T-helper 1 cell (primary cell): ENCODE data around the gene SOX6.
"Not testable (repeated sequence)": the region's sequence is repeated elsewhere in the genome, so short reads cannot be mapped to it uniquely, and the experiment has no call there.

Experiments used
- DNase-seq, 5 donors: peaks; one replicate each; pipeline ENCODE4 v3.0.0-alpha.2; 2012 to 2020

The SOX6 gene

DNA sequence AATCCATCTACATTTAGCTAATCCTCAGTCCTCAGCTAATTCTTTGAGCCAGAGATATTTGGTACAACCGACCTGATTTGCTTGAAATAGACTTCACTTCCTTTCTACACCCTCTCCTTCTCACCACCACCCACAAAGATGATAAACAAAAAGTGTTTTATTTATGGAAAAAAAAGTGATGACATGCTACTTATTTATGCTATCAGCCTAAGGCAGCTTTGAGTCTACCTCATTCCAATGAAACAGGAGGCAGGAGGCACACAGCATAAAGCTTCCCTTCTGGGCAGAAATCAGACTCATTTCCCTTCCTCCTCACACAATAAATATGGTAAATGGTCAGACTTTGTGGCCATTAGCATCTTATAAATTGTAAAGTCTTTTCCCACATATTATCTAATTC, 325.7 kb downstream of the SOX6 start:
- DNase-seq, result no peak

DNA sequence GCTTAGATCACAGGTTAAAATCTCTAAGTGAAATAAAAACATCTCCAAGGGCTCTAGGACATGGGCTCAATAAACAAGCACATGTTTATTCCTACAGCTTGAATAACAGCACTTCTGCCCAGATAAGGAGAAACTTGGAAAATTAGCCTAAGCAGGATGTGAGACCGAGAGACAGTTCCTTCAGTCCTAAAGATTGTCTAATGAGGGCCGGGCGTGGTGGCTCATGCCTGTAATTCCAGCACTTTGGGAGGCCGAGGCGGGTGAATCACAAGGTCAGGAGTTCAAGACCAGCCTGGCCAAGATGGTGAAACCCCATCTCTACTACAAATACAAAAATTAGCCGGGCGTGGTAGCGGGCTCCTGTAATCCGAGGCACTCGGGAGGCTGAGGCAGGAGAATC, 327.2 kb downstream of the SOX6 start:
- not testable (repeated sequence) for DNase-seq

DNA sequence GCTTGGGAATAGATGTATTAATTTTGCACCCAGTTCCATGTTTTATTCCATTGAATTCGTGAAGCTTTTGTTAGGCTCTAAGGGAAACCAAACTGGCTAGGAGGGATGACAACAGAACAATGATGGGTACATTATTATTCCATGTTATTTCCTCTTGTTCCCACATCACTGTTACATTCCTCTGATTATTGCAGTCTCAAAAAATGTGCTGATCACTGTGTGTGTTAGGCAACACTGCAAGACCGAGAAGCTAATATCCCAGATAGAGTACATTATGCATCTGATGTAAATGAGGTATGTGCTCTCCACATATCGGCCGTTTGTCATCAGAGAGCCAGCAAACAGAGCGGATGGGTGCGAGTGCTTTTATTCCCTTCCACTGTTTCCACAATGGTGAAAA, 327.9 kb downstream of the SOX6 start:
- DNase-seq, result no peak

DNA sequence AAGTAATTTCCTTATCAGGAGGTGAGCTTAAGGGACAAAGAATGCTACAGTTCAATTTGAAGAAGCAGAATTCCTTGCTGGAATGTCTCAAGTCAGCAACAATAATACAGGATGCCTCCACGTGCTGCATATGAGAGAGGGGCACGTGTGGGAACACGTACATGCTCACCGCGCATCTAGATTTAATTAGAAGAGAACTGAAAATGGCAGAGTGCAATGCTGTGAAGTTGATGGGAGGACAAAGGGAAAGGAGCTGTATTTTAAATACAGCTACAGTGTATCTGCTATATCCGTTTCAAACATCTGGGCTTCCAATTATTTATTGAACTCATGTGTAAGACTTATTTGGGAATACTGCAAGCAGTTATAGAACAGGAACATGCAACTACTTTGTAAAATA, 328.7 kb downstream of the SOX6 start:
- no peak for DNase-seq

DNA sequence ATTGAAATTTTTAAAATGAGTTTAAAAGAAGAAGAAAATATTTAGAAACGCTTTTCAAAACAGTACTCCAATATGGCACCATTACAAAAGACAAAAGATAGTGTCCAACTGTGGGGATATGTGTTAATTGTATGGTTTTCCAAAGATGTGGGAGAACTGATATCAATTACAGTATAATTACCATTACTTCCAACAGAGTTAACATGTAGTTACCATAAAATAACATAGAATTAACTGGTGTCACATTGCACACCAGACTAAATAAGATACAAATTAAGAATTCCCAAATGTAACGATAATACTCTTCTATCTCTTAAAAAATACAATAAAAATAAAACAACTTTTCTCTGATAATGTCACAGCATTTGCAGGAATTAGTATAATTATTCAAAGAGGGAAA, 329.5 kb downstream of the SOX6 start:
- no peak for DNase-seq

DNA sequence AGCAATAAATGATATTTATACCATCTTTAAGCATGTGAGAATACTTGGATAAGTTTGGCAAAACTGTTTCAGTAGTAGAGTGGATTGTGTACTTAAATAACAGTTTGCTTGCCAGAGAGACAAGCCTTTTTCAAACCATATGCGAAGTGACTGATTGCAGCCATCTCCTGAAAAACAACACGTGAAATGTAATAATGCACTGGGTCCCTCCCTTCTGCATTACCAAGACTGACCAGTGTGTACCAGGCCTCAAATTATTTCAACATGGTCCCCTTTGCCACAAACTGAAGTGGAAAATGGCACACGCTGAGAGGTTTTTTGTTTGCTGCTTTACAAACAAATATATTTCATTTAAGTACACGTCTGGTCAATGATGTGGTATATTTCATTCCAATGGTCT, 337.4 kb downstream of the SOX6 start:
- DNase-seq, result no peak

DNA sequence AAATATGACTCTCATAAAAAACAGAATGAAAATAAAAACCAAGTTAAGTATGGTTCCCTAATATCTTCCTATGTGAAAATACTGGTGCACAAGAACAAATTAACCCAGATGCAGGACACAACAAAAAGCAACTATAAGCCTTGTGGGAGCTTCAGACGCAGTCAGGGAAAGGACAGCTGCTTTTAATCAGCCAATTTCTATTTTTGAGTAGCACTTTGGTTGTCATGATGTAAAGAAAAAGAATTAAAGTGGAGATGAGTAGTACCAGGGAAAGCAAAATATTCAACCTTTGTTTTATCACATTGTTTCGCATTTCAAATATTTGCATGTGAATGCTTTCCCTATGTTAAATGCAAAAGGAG, 339.9 kb downstream of the SOX6 start:
- DNase-seq, result no peak

DNA sequence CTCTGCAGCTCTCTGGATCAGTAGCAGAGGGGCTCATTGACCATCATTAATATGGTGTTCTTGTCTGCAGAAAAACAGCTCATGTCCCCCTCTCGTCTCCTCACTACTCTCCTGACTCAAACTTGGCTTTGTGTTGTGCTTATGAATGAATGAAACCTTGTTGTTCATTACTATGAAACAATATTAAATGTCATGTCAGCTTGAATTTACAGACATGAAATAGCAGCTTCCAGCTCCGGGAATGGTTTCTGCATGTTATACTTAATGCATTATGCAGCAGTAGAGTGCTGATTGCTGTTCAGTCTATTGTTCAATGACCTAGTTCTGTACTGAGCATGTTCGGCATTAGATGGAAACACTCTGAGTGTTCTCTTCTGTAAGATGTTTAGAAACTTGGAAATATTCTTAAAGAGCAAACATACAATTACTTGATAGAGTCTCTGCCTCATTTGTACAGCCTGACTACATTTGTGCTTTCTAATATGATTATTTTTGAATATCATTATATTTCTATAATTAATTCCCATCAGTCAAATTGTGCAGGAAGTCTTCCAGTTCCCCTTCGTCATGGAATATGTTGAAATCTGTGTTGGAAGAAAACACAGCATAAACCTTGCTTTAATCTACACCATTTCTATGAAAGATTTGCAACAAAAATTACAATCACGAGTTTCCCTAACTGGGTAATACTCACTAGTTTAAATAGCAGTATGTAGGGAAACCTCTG, 340.4 kb downstream of the SOX6 start:
- DNase-seq, result no peak

DNA sequence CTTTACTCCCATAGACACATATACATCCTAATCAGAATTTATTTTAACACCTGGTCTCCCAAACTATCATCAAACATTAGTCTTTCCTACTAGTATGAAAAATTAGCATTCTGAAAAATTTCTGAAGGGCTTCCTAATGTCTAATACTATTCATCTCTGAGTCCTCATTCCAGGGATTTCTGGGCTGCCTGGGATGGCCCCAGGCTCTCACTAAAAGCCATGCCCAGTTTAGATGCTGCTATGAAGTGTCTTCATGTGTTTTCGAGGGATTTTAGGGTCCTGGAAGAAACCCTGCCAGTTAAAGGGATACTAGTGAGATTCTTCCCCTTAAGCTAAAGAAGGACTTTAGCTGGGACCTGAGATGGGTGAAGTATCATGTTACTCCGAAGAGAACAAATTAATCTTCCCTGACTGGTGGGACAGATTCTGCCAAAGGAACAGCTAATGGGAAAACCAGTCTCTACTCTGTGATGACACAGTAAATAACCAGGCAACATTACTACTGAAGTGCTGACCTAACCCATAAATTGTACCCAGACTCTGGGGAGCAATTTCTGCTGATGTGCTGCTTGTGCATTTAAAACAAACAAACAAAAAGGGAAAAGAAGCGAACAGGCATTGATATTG, 342.6 kb downstream of the SOX6 start:
- DNase-seq, result no peak

DNA sequence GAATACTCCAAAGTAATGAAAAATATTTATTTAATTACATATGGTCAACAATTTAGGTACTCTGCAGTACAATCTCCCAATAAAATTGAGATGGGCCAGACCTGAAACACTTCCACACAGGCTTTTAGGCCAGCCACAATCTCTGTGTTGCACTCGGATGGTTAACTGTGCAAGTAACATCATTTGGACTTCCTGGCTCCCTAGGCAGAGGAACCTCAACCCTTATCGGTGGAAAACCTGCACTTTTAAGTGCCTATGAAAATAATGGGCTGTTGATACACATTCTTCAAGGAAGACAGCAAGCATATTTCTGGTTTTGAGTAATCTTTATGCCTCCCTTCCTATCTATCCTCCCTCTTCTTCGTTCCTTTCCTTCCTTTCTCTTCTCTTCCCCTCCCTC, 343.1 kb downstream of the SOX6 start:
- no peak for DNase-seq

DNA sequence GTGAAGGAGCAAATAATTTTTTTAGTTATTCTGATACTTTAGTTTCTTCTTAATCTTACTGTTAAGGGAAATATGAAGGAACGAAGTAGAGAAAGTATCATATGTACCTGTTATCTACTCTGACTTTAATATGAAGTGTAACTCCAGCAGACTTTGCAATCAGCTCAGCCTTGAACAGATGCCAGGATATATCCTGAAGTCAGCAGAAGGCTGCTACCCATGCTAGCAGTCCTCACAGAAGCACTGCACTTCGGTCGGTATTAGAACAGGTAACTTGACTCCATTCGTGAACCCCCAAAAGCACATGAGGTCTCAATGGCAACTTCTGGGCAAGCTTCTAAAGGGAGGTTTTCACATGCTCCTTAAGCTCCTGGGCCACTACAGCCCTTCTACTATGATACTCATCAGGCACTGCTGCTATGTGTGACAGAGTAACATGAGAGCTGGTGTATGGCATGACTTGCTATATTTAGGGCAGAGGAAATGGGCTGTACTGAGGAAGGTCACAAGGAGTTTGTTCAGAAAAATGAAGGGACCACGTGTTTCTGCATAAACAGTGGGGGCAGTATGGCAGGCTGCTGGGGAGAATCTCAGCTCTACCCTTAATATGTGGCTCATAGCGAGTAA, 344.1 kb downstream of the SOX6 start:
- no peak for DNase-seq

DNA sequence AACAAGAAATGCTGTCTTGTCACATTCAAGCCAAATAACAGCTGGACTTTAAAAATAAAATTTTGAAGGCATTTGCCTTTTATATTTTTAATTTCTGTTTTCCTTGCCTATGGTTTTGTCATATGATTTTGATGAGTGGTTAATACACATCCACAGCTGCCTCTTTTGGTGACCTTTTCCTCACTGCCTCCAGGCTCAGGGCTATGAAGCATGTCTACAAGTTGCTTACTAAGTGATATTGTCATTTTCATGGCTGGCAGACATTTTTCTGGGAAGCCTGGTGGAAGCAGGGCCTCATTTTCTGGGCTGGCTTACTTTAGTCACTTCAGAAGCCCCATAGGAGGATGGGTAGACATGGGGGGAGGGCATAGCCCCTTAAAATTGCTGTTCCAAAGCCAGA, 344.9 kb downstream of the SOX6 start:
- no peak for DNase-seq

DNA sequence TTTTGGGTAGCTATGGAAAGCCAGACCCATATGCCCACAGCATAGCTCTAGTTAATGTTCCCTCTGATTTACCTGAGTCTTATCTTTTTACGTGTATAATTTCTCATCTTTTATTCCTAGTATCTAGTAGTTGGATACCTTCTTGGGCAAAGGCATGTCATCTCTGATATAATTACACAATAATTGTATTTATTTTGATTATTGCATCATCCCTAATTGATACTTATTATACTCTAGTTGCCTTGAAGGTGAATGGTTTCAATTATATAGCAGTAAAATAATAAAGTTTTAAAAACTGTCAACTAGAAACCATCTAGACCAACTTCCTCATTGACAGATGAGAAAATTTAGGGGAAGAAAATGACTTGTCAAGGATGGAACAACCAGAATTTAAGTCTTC, 347.3 kb downstream of the SOX6 start:
- no peak for DNase-seq

DNA sequence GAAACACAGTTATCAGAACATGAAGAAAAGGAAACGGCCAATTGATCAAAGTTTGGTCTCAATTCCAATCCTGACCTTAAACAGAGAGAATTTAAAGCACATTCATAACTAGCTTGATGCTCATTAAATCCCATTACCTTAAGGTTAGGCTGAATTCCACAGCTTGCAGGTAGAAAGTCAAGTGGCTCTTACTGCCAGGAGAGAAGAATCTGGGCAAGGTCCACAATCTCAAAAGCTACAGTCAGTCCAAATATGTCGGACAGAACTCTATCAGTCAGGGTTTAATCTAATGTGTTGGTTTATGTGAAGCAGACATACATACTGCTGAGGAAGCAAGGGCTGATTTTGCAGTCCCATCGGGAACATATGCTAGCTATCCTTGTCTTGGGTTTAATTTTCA, 348.8 kb downstream of the SOX6 start:
- no peak for DNase-seq

DNA sequence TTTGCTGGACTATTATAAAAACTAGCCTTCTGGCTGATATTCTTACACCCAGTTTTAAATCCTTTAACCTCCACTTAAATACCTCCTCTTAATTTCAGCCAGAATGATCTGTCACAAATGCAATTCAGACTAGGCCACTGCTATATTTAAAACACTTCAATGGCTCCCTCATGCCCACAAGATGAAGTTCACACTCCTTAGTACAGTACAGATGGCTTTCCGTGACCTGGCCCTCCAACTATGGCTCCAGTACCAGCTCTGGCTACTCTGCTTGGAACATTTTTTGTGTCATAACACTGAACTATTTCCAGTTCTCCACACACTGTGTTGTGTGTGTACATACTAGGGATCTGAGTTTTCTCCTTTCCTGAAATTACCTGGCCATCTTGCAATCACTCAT, 353.4 kb downstream of the SOX6 start:
- DNase-seq, result no peak

DNA sequence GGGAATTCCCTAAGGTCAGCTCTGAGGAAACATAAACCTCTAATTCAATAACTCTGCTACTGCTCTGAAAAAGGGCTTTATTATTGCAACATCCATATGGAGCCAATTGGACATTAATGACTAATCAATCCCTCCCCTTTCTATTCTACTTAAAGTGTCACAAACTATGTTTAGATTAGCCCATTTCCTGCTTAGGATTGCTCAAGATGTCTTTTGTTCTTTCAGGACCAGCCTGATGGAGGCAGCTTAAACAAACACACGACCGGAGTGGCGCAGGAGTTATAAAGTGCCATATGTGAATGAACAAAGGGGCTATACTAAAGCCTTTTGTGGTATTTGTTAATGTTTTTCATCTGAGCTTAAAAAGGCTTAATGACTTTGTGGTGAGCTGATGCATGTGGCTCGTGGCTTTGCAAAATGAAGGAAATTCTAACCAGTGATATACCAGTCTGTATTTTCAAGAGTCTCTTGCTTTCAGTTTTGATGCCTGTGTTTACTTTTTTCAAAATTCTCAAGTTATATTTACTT, 354.4 kb downstream of the SOX6 start:
- DNase-seq, result peak in 1 of 5 donors; percentile 0

DNA sequence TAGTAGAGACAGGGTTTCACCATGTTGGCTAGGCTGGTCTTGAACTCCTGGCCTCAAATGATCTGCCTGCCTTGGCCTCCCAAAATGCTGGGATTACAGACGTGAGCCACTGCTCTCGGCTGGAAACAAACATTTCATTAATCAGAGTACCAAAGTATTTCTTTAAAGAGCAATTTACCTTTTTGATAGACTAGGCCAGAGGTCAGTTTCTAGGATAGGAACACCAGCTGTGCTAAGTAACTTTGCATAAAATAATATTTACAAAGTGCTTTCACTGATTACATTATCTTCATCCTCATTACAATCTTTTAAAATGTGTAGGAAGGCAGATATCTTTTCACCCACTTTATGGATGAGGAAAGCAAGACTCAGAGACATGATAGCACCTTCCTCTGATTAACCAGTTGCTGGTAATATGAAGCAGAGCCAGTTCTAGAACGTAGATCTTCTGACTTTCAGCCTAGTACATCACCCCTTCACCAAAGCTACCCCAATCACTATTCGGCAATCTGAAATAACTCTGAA, 355.2 kb downstream of the SOX6 start:
- no peak for DNase-seq

DNA sequence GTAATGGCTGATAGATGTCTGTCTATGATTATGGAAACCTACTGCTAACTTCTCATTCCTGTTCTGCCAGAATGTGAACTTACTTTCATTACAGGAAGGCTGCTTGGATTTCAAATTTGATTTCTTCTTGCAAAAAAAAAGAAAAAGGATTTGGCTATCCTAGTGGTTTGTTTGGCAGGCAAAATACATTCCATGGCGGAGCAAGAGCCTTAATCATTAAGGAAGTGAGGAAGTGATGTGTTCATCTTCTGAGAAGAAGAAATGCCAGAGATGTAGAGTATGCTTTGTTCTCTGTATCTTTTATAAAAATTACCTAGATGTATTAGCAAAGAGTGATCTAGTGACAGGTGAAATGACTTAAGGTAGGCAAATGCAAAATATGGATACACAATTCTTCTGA, 356.3 kb downstream of the SOX6 start:
- no peak for DNase-seq

DNA sequence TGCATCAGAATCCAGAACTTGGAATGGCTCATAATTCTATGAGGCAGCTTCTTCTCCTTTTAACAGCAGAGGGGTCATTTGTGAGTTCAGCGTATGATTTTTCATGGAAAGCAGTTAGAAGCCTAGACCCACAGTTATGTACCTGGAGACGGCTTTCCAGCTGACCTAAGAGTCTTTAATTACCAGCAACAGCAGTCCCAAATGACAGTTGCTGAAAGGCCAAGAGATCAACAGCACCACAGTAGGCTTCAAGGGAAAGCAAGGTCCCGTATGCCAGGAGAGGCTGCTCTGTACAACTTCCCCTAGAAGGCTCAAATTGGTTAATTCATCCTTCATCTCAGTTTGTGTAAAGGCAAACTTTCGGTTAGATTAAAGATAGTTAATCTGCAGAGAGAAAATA, 363.0 kb downstream of the SOX6 start:
- no peak for DNase-seq

DNA sequence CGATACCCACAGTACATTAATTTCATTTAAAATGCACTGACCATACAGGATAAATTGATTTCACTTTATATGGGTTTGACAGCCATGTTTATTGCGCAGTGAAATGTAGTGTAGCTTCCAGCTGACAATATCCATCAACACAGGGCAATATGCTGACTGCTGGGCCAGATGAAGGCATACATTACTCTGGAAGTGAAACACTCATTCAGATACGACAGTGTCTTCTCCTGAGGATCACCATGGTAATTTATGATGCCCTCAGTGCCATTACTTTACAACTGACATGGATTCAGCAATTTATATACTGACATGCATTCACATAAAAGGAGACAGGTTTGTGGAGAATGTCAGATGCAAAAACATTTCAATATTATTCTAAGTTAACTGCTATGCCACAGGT, 365.1 kb downstream of the SOX6 start:
- DNase-seq, result no peak

DNA sequence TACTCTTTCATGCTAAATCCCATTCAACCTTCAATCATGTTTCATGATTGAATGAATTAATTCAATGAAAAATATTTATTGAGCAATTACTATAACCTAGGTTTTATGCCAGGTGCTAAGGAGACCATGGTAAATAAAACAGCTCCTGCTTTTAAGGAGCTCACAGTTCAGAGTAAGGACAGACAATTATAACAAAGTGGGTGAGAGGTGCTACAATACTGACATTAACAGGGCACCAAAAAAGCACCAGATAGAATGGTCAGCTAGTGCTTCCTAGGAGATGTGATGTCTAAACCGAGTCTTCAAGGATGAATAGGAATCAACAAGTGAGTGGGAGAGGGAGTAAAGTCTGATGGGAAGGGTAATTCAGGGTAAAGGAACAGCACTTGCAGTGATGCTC, 366.7 kb downstream of the SOX6 start:
- DNase-seq, result no peak

DNA sequence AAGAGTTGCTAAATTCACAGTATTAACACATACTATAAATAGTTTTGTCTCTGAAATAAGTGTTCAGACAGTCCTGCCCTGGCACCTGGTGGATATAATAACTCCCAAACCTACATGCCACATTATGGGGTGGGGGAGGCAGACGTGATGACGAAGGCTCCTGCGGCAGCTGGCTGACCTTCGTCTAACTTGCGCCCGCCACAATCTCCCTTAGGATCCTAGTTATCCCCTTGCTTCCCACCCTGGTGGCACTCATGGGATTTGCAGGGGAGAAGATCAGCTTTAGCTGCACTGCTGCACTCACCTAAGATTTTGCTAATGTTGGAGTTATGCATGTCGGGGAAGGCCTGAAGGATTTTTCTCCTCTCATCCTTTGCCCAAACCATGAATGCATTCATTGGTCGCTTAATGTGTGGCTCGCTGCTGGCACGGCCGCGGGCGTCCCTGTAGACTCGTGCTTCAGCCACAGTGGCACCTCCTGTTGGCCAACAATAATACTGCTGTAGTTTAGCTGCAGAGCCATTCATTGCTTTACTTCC, 367.6 kb downstream of the SOX6 start:
- no peak for DNase-seq

DNA sequence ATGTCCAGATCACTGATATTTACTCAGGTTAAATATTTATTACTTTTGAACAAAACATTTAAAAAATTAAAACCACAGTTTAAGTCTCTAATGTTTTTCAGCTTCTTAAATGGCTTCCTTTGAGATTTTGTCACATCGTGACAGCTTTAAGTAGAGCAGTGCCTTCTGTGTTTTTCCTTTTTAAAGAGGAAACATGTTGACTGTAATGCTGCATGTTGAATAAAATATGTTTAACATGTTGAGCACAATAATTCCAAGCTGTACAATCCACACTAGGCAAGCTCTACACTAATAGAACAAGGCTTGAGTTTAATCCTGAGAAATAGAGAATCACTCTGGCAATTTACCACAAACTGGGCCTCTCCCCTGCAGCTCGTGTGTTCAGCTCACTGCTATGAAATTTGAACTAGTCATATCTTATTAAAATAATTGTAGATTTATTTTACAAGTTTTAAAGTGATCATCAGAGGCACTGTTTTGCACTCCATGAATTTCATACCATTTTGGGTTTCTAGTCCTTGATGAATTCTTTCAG, 368.3 kb downstream of the SOX6 start:
- no peak for DNase-seq

DNA sequence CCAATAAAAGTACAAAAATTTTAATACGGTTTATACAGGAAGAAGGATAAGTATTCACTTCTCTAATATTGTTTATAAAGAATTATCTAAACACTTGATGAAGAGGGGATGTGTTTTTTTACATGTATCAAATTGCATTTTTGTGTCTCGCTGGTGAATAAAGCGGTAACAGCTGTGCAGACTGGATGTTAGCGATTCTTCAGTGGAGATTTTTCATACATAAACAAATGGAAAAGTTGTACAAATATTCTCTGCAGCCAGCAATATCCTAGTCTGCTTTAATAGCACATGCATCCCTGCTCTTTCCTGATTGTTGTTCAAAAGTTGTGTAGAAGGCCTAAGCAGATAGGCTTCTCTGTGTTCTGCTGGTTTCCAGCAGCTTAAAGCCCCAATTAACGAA, 369.3 kb downstream of the SOX6 start:
- DNase-seq, result no peak
